ENCODE results near the gene SPTBN4.
"Not testable (repeated sequence)": the region's sequence is repeated elsewhere in the genome, so short reads cannot be mapped to it uniquely, and the experiment has no call there.

SPTBN4 gene

GRCh38 chr19:40553885-40554857, 87.4 kb downstream of the SPTBN4 start:
- DNase-seq (ENCODE audit: low read depth), result no peak
- no peak overlapping the region for H3K4me3 ChIP-seq (ENCODE audit: low read depth, low read length)
- no peak for TF ChIP-seq CTCF (IDR thresholded peaks at IDR 0.05; ENCODE audit: control insufficient read depth, extremely low read depth, insufficient read depth)

GRCh38 chr19:40555978-40556689, 89.3 kb downstream of the SPTBN4 start:
- H3K4me3 ChIP-seq (ENCODE audit: low read depth, low read length), result no peak overlapping the region
- no peak for TF ChIP-seq CTCF (IDR thresholded peaks at IDR 0.05; ENCODE audit: control insufficient read depth, extremely low read depth, insufficient read depth)
- no peak for DNase-seq (ENCODE audit: low read depth)

- no peak for DNase-seq (ENCODE audit: low read depth)
- no peak overlapping the region for H3K4me3 ChIP-seq (ENCODE audit: low read depth, low read length)
- no peak for TF ChIP-seq CTCF (IDR thresholded peaks at IDR 0.05; ENCODE audit: control insufficient read depth, extremely low read depth, insufficient read depth)
Measured at GRCh38 chr19:40556953-40557530, 90.2 kb downstream of the SPTBN4 start.

GRCh38 chr19:40559394-40559793, 92.6 kb downstream of the SPTBN4 start:
- TF ChIP-seq CTCF (IDR thresholded peaks at IDR 0.05; ENCODE audit: control insufficient read depth, extremely low read depth, insufficient read depth), result no peak
- H3K4me3 ChIP-seq (ENCODE audit: low read depth, low read length), result no peak overlapping the region
- no peak for DNase-seq (ENCODE audit: low read depth)

- no peak for TF ChIP-seq CTCF (IDR thresholded peaks at IDR 0.05; ENCODE audit: control insufficient read depth, extremely low read depth, insufficient read depth)
- no peak overlapping the region for H3K4me3 ChIP-seq (ENCODE audit: low read depth, low read length)
- DNase-seq (ENCODE audit: low read depth), result no peak
Measured at GRCh38 chr19:40560092-40560507, 93.3 kb downstream of the SPTBN4 start.

- DNase-seq (ENCODE audit: low read depth), result no peak
- no peak for TF ChIP-seq CTCF (IDR thresholded peaks at IDR 0.05; ENCODE audit: control insufficient read depth, extremely low read depth, insufficient read depth)
Measured at GRCh38 chr19:40561947-40562346, 95.1 kb downstream of the SPTBN4 start.

GRCh38 chr19:40564535-40564934, 97.7 kb downstream of the SPTBN4 start:
- not testable (repeated sequence) for H3K4me3 ChIP-seq (ENCODE audit: low read depth, low read length); DNase-seq (ENCODE audit: low read depth)

More at GRCh38 chr19:40561947-40562346, 95.1 kb downstream of the SPTBN4 start:
- H3K4me3 ChIP-seq (ENCODE audit: low read depth, low read length), result no peak overlapping the region
